NCI-H2196 (cell line): ENCODE data around the gene ADAMTSL2.

Experiments
- DNase-seq: peaks from one replicate; lab custom pipeline; 2025; ENCODE audit not compliant: unreplicated experiment; lab: John Stamatoyannopoulos, UW

ADAMTSL2 gene

GRCh38 chr9:133618726-133619125 is 84.2 kb downstream of the ADAMTSL2 start:
- no peak for DNase-seq

GRCh38 chr9:133619791-133620190 is 85.3 kb downstream of the ADAMTSL2 start:
- DNase-seq, result no peak

- DNase-seq, result no peak
Measured at GRCh38 chr9:133621725-133622267, 87.3 kb downstream of the ADAMTSL2 start.

- DNase-seq, result no peak
Measured at GRCh38 chr9:133622555-133622954, 88.1 kb downstream of the ADAMTSL2 start.
